ENCODE measurements around the gene SLC13A3.

Gene SLC13A3

DNA sequence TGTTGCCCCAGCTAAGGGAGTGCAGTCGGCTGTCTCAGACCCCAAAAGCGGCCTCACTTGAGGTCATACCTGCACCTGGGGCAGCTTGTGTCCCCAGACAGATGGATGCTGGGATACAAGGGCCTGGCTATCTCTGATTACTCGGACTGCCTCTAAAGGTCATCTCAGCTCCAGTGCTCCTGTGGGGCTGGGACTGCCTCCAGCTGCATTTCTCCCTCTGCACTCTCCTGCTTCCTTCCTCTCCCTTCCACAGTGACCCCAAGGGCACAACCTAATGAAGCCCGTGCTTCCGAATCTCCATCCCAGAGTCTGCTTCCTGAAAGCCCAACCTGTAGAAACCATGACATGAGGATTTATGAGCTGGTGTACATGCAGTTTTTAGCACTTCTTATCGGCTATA lies 78.0 kb downstream of the SLC13A3 start:
- DNase-seq = no peak

DNA sequence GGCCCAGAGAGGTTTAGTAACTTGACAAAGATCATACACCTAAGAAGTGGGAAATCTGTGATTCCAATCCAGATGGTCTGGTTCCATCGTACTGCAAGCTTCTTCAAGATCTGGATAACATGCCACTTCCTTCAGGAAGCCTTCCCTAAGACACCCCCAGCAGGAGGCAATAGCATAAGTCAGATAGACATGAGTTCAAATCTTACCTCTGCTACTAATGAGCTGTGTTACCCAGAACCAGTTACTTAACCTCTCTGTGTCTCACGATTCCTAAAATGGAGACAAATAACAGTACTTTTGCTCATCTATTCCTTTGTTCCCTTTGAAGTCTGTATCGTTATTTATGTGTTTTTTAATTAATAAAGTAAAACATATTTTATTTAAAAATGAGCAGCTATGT lies 78.5 kb downstream of the SLC13A3 start:
- DNase-seq = no peak

DNA sequence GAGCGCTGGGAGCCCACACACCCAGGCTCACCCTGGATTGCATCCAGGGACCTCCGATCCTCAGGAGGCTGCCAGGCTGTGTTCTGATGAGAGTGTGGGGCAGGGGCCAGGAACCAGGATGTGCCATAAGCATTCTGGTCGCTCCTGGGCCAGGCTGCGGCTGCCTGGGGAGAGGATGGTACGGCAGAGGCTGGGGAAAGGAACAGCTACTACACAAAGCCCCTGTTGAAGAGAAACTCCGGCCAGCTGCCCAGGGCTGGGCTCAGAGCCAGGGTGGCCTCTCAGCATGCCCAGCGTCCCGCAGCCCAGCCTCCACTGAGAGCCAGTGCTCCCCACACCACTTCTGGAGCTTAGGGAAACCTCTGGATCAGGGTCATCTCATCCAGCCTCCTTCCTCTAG lies 79.1 kb downstream of the SLC13A3 start:
- DNase-seq = no peak

DNA sequence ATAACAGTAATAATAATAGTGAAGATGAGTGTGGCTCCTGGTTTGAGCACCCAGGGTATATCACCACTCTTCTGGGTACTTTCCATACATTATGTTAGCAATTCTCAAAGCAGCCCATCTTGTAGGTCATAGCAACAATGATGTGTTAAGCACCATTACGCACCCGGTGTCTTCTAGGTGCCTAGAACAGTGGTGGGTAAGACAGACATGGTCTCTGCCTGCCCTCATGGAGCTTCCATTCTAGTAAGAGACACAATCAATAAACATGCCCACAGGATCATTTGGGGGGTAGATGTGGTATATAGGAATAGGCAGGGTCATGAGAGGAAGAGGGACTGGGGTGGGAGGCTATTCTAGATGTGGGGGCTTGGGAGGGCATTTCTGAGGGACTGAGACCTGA lies 79.8 kb downstream of the SLC13A3 start:
- DNase-seq = no peak

DNA sequence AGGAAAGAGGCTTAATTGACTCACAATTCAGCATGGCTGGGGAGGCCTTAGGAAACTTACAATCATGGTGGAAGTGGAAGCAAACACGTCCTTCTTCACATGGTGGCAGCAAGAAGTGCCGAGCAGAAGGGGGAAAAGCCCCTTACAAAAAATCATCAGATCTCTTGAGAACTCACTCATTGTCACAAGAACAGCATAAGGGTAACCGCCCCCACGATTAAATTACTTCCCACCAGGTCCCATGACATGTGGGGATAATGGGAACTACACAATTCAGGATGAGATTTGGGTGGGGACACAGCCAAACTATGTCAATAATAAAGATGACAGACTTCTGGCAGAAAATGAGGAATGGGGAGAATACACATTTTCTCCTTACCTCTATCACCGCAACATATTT lies 80.3 kb downstream of the SLC13A3 start:
- no peak for DNase-seq

DNA sequence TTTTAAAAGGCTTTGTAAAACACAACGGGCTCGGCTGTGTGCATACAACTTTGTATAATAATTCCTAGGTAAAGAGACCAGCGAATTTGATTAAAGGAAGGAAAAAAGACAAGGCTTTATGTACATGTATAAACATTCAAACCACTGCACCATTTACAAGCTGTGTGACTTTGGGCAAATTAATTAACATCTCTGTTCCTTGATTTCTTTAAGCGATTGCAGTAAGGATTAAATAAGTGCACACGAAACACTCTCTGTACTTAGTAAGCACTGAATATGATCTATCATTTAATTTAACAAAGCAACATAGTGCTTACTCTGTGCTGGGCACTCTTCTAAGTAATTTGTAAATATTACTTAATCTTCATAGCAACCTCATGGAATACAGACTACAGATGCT lies 81.3 kb downstream of the SLC13A3 start:
- DNase-seq = no peak

DNA sequence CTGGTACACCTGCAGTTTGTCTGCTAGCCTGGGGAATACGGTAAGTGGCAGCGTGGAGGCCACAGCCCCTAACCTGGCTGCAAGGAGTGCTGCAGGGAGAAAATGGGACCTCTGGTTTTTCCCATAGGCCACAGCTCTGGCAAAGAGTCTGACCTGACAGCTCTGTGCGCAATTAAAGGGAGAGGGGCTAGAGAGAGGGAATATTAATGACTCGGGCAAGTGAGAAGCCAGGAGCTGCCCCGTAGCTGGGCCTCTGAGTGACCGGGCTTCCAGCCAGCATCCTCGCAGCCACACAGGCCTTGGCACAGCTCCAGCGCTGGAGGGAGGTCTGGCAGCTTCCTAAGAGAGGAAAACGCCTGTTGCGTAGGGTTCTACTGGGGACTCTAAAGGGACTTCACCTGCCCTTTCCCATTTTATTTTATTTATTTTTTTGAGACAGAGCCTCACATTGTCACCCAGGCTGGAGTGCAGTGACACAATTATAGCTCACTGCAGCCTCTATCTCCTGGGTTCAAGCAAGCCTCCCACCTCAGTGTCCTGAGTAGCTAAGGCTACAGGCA lies 82.6 kb downstream of the SLC13A3 start:
- no peak for DNase-seq

DNA sequence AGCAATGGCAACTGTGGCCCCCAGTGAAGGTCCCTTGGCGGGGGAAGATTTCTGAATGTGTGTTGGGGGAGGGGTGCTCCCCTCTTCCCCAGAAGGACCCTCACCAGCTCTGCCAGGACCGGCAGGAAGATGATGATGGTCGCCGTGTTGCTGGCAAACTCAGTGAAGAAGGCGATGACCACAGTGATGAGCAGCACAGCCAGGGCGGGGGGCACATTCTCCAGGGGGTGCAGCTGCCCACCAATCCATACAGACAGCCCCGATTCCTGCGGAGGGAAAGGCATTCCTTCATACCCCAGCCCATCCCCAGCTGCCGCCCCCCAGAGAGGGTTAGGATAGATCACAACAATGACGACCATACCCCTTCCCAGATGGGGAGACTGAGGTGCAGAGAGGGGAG lies 85.1 kb downstream of the SLC13A3 start:
- DNase-seq = no peak

DNA sequence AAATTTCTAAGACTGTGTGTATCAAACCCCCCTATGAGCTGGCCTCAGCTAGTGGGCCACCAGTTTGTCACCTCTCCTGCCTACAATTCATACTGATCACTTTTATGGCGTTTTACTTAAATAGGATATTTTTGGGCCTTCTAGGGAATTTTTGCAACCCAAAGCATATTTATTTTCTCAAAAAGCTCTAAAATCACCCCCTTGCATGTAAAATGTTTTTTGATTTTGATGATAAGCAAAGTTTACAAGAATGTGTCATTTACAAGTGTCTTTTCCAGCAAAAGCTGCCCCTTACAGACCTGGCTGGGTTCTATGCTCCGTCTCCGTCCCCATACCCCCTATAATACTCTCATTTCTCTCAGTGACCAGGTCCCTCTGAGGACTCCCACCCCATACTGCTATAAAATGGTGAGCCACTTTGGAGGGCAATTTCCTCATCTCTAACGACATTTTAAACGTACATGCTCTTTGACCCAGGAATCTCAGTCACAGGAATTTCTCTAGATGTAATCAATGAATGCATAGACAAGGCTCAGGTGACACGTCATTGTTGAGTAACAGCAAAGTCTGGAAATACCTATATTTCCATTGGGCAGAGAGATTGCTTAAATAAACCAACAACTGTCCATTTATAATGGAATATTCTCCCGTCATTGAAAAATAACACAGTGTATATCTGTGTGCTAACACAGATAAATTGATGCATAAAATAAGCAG lies 86.9 kb downstream of the SLC13A3 start:
- DNase-seq = no peak

DNA sequence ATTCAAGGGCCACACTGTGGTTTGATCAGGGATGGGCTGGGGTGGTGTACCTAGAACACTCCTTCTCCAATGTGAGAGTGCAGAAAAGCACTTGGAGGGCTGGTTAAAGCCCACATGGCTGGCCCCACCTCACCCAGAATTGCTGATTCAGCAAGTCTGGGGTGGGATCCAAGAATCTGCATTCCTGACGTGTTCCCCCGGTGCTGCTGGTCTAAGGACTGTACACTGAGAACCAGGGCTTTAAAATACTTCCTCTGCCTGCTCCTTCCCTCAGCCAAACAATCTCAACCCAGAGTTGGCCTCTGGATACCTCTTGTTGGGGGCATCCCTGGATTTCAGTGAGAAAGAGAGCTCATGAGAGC lies 87.4 kb downstream of the SLC13A3 start:
- no peak for DNase-seq

DNA sequence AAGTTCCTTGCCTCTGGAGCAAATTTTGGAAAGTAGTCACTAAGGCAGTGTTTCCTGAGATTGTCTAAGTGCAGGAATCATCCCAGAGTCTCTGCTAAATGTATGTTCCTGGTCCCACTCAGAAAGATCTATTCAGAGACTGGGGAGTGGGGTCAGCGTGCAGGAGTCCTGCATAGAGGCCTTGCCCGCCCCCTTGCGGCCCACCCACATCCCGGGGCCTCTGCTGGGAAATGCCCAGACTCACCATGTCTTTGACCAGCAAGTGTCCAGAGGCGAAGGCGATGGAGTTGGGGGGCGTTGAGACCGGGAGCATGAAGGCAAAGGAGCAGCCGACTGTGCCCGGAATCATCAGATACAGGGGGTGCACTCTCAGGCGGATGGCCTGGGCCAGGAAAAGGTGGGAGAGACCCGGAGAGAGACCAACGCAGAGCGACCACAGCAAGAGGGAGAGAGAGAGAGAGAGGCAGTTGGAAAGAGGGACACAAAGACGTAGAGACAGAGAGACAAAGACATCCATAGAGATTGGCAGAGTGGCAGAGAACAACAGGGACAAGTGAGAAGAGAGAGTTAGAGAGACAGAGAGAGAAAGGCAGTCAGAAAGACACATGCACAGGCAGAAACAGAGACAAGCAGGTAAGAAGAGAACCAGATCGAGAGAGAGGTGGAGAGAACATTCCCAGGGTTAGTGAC lies 87.9 kb downstream of the SLC13A3 start:
- DNase-seq = no peak

DNA sequence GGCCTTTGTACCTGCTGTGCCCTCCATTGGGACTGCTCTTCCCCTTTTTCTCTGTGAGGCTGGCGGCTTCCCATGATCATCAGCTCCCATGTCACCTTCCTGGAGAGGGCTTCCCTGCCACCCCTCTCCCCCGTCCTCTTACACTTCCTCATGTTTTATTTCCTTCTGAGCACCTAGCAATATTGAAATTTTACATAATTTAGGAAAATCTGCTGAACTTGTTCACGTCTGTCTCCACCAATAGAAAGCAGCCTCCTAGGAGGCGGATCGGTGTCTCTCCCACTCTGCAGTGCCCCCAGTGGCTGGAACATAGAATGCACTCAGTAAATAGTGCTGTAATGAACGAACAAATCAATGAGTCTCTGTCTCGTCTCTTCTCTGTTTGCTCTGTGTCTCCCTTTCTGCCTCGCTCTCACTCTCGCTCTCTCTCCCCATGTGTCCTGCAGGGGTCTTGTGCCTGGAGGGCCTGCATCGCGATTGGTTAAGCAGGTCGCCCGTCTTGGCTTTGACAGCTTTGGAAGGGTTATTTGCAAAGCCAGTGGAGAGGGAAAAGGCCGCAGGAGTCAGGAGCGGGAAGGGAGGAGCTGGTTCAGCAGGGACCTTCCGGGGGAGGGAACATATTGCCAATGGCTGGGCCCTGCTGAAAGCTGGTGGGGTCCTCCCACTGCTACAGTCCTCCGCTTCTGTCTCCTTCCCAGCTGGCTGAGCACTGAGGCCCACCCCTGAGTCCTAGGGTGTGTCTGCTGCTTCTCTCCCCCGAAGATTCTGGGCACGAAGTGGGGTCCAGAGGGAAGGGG lies 88.7 kb downstream of the SLC13A3 start:
- DNase-seq = peak; percentile 85

DNA sequence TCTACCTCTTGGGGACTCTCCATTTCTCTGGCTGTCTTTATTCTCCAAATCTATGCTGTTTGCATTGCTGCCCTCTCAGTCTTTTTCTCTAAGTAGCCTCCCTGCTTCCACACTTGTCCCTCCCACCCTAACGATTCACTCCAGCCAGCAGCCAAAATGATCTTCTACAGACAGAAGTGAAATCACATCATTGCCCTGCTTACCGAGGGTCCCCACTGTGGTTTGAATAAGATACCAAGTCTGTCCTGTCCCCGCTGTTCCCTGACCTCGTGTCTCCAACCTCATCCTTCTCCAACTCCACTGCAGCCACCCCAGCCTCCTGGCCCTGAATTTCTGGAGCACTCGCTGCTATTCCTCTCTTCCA lies 89.3 kb downstream of the SLC13A3 start:
- DNase-seq = no peak

DNA sequence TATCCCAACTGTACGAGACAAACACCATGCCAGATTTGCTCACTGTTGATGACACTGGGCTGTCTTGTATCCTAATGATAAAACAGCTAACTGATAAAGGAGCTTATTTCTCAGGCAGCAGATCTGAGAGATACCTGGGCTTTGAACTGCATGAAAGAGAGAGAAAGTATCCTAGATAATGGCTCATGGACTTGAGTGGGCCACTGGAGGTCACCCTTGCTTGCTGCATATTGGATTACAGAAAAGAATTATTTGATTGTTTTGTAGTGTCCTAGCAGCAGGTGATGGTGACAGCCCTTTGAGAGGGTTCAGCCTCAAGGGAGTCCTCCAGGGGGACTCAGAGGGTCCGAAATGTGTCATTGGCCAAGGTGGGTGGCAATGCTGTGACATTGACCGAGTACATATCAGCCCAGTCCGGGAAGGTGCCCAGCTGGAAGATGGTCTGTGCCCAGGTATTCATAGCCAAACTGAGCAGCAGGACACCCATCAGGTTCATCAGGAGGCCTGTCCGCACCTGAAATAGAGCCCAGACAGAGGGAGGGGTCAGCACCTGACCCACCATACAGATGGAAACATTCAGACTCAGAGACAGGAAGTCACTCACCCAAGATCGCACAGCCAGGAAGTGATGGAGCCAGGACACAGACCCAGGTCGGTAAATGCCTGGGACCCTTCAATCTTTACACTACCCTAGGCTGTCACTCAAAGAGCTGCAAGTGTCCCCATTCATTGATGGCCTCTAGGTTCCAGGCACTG lies 91.4 kb downstream of the SLC13A3 start:
- DNase-seq = no peak

DNA sequence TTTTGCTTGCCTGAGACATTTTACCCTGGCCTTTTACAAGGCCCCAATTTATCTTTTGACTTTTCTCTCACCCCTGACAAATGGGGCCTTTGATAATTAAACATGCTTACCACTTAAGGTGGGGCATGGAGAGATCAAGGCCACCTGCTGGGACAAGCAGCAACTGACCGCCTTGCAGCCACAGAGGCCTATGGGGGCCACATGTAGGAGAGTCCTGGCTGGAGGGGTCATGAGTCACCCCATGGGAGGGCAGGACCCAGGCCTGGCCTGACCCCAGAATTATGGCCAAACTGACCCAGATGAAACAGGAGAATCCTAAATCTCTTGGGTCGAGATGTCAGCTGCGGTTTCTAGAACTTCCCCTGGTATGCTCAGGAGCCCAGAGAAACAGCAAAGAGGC lies 92.3 kb downstream of the SLC13A3 start:
- no peak for DNase-seq

DNA sequence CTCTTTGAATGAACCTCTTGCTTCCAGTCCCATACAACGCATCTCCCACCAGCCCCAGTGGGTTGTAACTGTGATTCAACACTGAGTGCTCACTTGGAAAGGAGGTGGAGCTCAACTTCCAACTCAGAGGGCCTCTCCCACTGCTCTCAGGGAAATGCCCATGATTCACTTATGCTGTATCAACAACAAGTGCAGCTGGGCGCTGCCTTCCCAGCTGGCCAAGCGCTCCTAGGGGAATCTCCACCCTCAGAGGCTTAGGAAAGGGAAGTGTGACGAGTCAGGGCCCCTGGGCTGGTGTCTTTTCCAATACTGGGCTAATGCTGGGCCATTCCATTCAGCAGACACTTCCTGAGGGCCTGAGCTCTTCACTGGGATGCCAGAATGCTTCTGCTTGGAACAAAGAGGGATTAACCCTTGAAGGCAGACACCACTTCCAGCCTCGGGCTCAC lies 92.7 kb downstream of the SLC13A3 start:
- DNase-seq = no peak

DNA sequence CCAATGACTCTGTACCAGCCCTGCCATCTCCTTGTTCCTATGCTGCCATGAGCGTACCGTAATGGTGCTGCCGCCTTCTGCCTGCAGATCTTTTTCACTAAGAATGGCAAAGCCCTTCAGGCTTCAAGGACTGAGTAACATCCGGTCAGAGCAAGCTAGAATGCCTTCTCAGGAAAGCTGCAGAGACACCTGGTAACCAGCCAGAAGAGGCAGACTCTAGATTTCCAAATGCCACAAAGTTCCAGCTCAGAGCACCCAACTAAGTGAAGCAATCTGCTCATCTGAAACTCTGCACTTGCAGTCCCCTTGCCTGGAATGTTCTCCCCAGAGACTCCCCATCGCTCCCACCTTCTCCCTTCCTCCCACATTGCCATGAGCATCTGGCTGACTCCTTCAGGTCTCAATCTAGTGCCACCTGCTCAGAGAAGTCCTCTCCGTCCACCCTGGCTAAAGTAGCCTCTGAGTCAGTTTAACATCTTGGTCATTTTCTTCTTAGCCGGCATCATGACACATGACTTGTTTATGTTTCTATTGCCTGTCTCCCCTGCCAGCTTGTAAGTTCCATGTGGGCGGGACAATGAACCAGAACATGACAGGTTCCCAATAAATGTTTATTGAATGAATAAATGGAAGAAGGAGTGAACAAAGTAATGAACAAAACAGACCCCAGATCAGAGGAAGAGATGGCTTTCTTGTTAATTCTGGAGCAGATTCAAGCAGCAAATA lies 93.9 kb downstream of the SLC13A3 start:
- DNase-seq = no peak

DNA sequence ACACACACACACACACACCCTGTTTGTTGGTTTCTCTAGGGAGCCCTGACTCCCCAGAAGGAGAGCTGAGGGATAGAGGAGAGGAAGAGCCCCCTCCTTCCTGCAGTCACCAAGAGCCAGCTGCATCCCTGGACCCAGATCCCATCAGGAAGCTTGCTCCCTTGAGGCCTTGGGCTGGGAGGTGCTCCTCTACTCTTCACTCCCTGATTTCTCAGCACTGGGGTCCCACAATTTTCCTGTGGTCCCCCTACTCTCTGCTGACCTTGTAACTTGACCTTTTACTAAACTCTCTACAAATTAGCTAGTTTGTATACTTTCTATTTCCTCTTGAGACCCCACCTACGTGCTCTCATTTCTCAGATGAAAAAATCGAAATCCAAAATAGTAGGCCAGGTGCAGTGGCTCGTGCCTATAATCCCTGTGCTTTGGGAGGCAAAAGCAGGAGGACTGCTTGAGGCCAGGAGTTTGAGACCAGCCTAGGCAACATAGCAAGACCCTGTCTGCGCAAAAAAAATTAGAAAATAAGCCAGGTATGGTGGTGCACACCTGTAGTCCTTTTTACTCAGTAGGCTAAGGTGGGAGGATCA lies 95.8 kb downstream of the SLC13A3 start:
- DNase-seq = no peak

DNA sequence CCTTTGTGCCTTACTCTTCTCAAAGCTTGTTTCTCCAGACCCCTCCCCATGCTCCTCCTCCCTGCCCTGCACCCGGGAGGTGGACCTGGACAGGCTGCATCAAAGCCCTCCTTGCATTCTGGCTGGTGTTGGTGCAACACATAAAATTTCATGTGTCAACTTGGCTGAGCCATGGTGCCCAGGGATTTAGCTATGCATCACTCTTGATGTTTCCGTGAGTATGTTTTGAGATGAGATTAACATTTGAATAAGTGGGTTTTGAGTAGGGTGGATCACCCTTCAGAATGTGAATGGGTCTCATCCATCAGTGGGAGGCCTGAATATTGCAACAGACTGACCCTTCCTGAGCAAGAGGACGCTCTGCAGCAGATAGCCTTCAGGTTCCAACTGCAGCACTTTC lies 96.4 kb downstream of the SLC13A3 start:
- no peak for DNase-seq

DNA sequence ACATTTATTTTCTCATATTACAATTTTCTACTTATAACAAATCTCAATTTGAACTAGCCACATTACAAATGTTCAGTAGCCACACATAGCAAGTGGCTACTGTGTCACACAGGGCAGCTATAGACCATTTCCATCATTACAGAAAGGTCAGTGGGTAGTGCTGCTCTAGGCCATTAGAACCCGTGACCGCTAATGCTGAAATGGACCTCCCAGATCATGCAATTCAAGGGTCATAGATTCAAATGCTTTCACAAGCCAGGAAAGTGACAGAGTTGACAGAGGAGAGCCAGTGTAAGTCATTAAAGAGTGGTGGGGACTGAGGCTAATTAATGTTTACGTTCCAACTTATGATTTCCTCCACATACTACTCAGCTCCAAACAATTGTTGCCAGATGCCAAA lies 97.3 kb downstream of the SLC13A3 start:
- no peak for DNase-seq

DNA sequence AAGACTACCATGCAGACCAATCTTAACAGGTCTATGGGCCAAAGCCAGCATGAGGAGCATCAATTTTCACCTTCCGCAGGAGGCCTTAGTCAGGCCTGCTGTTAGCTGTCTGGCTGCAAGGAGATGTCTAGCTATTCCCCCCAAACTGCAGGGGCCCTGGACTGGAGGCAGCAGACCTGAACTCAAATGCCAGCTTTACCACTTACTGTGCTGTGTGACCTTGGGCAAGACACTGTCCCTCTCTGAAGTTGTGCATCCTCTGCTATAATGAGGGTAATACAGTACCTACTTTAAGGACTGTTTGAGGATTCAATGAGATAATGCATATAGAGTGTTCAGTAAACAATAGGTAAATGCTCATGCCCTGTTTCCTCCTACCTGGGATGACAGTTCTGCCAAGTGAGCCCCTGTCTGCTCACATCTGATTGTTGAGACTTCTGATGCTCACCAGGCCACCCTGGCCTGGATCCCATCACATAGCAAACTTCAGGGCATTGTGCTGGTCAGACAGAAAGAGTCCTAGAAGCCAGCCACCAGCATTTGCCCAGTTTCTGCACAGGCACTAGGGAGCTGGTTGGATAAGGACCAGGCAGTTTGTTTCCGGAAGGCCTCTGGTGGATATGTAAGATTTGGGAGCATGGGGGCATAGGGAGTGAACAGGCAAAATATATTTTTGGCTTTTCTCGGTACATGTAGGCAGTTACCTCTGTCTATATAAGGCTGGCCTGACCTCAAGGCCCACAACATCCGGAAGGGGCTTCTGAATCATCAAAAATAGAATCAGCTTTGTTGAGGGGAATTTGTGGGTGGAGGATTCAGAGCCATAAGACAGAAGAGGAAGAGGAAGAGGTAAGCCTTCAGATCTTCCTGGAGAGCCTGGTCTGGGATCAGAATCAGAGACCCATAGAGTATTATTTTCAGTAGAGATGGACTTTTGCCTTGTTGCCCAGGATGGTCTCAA lies 98.5 kb downstream of the SLC13A3 start:
- peak; percentile 70 for DNase-seq
